H1 (cell line): ENCODE results near the gene SLC15A1. TPM values are rescaled to one million over a fixed set of nuclear protein-coding genes. Genes with fewer than 3 reads are reported as not detected.
A peak's percentile ranks its signal among the peaks of the same experiment; 100 is the strongest.

Experiments used
- CTCF ChIA-PET: fragments of 300-600 bp; sonication (Branson Sonifier 250); formaldehyde crosslinking; loops from one replicate; lab custom pipeline; 2021; ENCODE audit not compliant: partially characterized antibody; lab: Charles Lee
- POLR2A ChIA-PET: fragments of 300-600 bp; sonication (Branson Sonifier 250); formaldehyde crosslinking; loops from one replicate; lab custom pipeline; 2021; ENCODE audit warnings: inconsistent platforms; ENCODE audit not compliant: partially characterized antibody; lab: Charles Lee
- DNase-seq, 2 experiments: peaks; one replicate each; pipeline versions ENCODE4 v3.0.0 to v3.0.0-alpha.2; 2010 to 2022; ENCODE audit warnings: low spot score in 2 of 2, low read depth in 1 of 2, mixed read lengths in 1 of 2
- FAIRE-seq: peaks from 2 replicates; lab custom pipeline; 2011; peaks lifted over from hg19 to GRCh38; lab: Jason Lieb, UNC
- H2AFZ ChIP-seq: 2 replicates; pipeline ENCODE4 v1.8.1; 2012; ENCODE audit warnings: low read length, inconsistent platforms
- H2AK5ac ChIP-seq: 2 replicates; pipeline ENCODE4 v1.6.1; 2013; ENCODE audit warnings: low read depth, low read length
- H2BK120ac ChIP-seq: replicated peaks from 2 replicates; pipeline ENCODE3; 2013; ENCODE audit warnings: low read depth, low read length, inconsistent platforms
- H2BK12ac ChIP-seq: 2 replicates; pipeline ENCODE4 v1.6.1; 2013; ENCODE audit warnings: low read depth, low read length
- H2BK15ac ChIP-seq: 2 replicates; pipeline ENCODE4 v1.6.1; 2013; ENCODE audit warnings: low read length
- H2BK20ac ChIP-seq: 2 replicates; pipeline ENCODE4 v1.6.1; 2013; ENCODE audit warnings: low read length
- H2BK5ac ChIP-seq: 2 replicates; pipeline ENCODE4 v1.6.1; 2013; ENCODE audit warnings: low read depth, low read length
- H3K14ac ChIP-seq: 2 replicates; pipeline ENCODE4 v1.6.1; 2013; ENCODE audit warnings: inconsistent platforms; ENCODE audit not compliant: insufficient read length
- H3K18ac ChIP-seq: 2 replicates; pipeline ENCODE4 v1.6.1; 2013; ENCODE audit warnings: low read length; ENCODE audit errors: extremely low read depth
- H3K23ac ChIP-seq: 2 replicates; pipeline ENCODE4 v1.6.1; 2013; ENCODE audit warnings: inconsistent platforms; ENCODE audit not compliant: insufficient read length
- H3K23me2 ChIP-seq: 2 replicates; pipeline ENCODE4 v1.6.1; 2013; ENCODE audit warnings: low read depth, low read length
- H3K27ac ChIP-seq: 2 replicates; pipeline ENCODE4 v1.6.1; 2011; ENCODE audit warnings: low read depth, low read length, inconsistent platforms
- H3K27me3 ChIP-seq, 4 experiments: replicated peaks in 1 of 4; 1 replicate in 1 of 4; 2 replicates in 3 of 4; pipeline versions ENCODE4 v1.6.1 to v1.8.1; 2011 to 2013; ENCODE audit warnings: low read length in 3 of 4, mild to moderate bottlenecking in 3 of 4, inconsistent platforms in 2 of 4, mixed read lengths in 2 of 4, moderate library complexity in 1 of 4; ENCODE audit not compliant: control insufficient read depth in 3 of 4, insufficient read depth in 3 of 4; ENCODE audit errors: extremely low read depth in 1 of 4
- H3K36me3 ChIP-seq, 4 experiments: 2 replicates each; pipeline versions ENCODE4 v1.6.1 to v1.8.1; 2011 to 2013; ENCODE audit warnings: mild to moderate bottlenecking in 4 of 4, low read length in 3 of 4, moderate library complexity in 2 of 4, control low read depth in 1 of 4, inconsistent platforms in 1 of 4; ENCODE audit not compliant: insufficient read depth in 4 of 4, control insufficient read depth in 2 of 4
- H3K4ac ChIP-seq: replicated peaks from 2 replicates; pipeline ENCODE3; 2013; ENCODE audit warnings: low read length, low read depth, mixed read lengths, inconsistent platforms; ENCODE audit not compliant: insufficient read length
- H3K4me1 ChIP-seq, 4 experiments: replicated peaks in 1 of 4; 1 replicate in 1 of 4; 2 replicates in 3 of 4; pipeline versions ENCODE4 v1.6.1 to v1.8.1; 2011 to 2013; ENCODE audit warnings: low read length in 3 of 4, inconsistent platforms in 2 of 4, mixed read lengths in 1 of 4; ENCODE audit not compliant: insufficient read depth in 4 of 4, control insufficient read depth in 3 of 4
- H3K4me2 ChIP-seq, 2 experiments: 2 replicates each; pipeline versions ENCODE4 v1.6.1 to v1.8.1; 2011 to 2013; ENCODE audit warnings: low read depth in 2 of 2, low read length in 2 of 2, control low read depth in 1 of 2, inconsistent platforms in 1 of 2, mild to moderate bottlenecking in 1 of 2; ENCODE audit not compliant: insufficient read depth in 1 of 2
- H3K4me3 ChIP-seq, 4 experiments: fragments of 200-600, 300-600 bp in 1 of 4; sonication (generic), shearing (Covaris generic), sonication (Bioruptor Twin) in 1 of 4; 2 replicates each; pipeline versions ENCODE4 v1.5.1 to v1.8.1; 2011 to 2016; ENCODE audit warnings: low read length in 4 of 4, low read depth in 3 of 4, control low read depth in 2 of 4, inconsistent platforms in 2 of 4, mild to moderate bottlenecking in 2 of 4, mixed read lengths in 1 of 4, moderate library complexity in 1 of 4; ENCODE audit not compliant: insufficient read depth in 2 of 4; ENCODE audit errors: extremely low read depth in 1 of 4
- H3K56ac ChIP-seq: replicated peaks from 2 replicates; pipeline ENCODE3; 2013; ENCODE audit warnings: low read depth, mild to moderate bottlenecking, mixed read lengths, low read length, inconsistent platforms; ENCODE audit not compliant: insufficient read length
- H3K79me1 ChIP-seq: 2 replicates; pipeline ENCODE4 v1.6.1; 2013; ENCODE audit warnings: low read depth, low read length, control low read depth
- H3K79me2 ChIP-seq, 2 experiments: 2 replicates each; pipeline versions ENCODE4 v1.6.1 to v1.8.1; 2012 to 2013; ENCODE audit warnings: low read length in 2 of 2, mild to moderate bottlenecking in 2 of 2, inconsistent platforms in 1 of 2; ENCODE audit not compliant: insufficient read depth in 2 of 2, control insufficient read depth in 1 of 2
- H3K9ac ChIP-seq, 4 experiments: replicated peaks in 1 of 4; 1 replicate in 1 of 4; 2 replicates in 3 of 4; pipeline versions ENCODE4 v1.6.1 to v1.8.1; 2011 to 2013; ENCODE audit warnings: low read depth in 3 of 4, low read length in 3 of 4, control low read depth in 2 of 4, mild to moderate bottlenecking in 2 of 4, moderate library complexity in 2 of 4, inconsistent platforms in 1 of 4; ENCODE audit errors: extremely low read depth in 1 of 4
- H3K9me3 ChIP-seq, 2 experiments: 2 replicates each; pipeline versions ENCODE4 v1.6.1 to v1.8.1; 2012 to 2013; ENCODE audit warnings: mild to moderate bottlenecking in 2 of 2, moderate library complexity in 2 of 2, control low read depth in 1 of 2, inconsistent platforms in 1 of 2, low read depth in 1 of 2, low read length in 1 of 2, mixed read lengths in 1 of 2; ENCODE audit not compliant: insufficient read depth in 2 of 2
- H4K20me1 ChIP-seq, 2 experiments: replicated peaks in 1 of 2; 2 replicates each; pipeline versions ENCODE3 to v1.8.1; 2011 to 2013; ENCODE audit warnings: inconsistent platforms in 2 of 2, low read length in 2 of 2, mild to moderate bottlenecking in 1 of 2; ENCODE audit not compliant: insufficient read depth in 2 of 2, control insufficient read depth in 1 of 2
- H4K5ac ChIP-seq: 2 replicates; pipeline ENCODE4 v1.6.1; 2013; ENCODE audit warnings: low read length, low read depth, mixed read lengths, inconsistent platforms; ENCODE audit not compliant: insufficient read length
- H4K8ac ChIP-seq: 2 replicates; pipeline ENCODE4 v1.8.0; 2013; ENCODE audit warnings: mild to moderate bottlenecking, moderate library complexity, low read length, inconsistent platforms; ENCODE audit not compliant: insufficient read depth; ENCODE audit errors: extremely low read depth
- H4K91ac ChIP-seq: replicated peaks from 2 replicates; pipeline ENCODE3; 2013; ENCODE audit warnings: low read length, mixed read lengths, inconsistent platforms; ENCODE audit not compliant: insufficient read length
- GTF2F1 ChIP-seq: IDR thresholded peaks from 2 replicates; pipeline ENCODE4 v1.6.1; 2012; ENCODE audit warnings: low read depth, low read length, improper control_type of control experiment, borderline replicate concordance
- POU5F1 ChIP-seq: IDR thresholded peaks from 2 replicates; pipeline ENCODE4 v1.6.1; 2011; ENCODE audit warnings: low read depth, mild to moderate bottlenecking, low read length, moderate library complexity
- SIX5 ChIP-seq: IDR thresholded peaks from 2 replicates; pipeline ENCODE4 v1.6.1; 2011; ENCODE audit warnings: mild to moderate bottlenecking, low read depth, low read length
- WGBS, 2 experiments: shearing (Covaris generic) in 1 of 2; methylation state at CpG; one replicate each; pipeline versions ENCODE4 v1.1.6 to v1.1.7; 2013 to 2015; ENCODE audit warnings: low lambda C conversion rate in 2 of 2, mixed read lengths in 2 of 2, inconsistent platforms in 1 of 2, low coverage in 1 of 2, missing lambda C conversion rate in 1 of 2; ENCODE audit not compliant: insufficient replicate concordance in 2 of 2, insufficient coverage in 1 of 2, insufficient read length in 1 of 2; ENCODE audit errors: extremely low coverage in 1 of 2, missing lambda C conversion rate in 1 of 2; 5-methylcytosine and 5-hydroxymethylcytosine counted together
- polyA plus RNA-seq, 7 experiments: library from polyadenylated mRNA; depleted of rRNA in 3 of 7; stranded (reverse) in 5 of 7; unstranded in 2 of 7; fragments of >200 nt in 5 of 7; fragments of 200-250 nt in 2 of 7; gene quantifications; 1 replicate in 5 of 7; 2 replicates in 1 of 7; 4 replicates in 1 of 7; pipeline versions ENCODE4 v1.2.1 to v1.2.3, GENCODE V29; 2011 to 2013; ENCODE audit warnings: missing spikeins in 2 of 7, mixed read lengths in 2 of 7
- total RNA-seq: library from RNA; stranded (reverse); fragmentation: NEBNext Ultra II Directional; extraction: Animal tissue kit (Norgen Biotek cat#: 25700); gene quantifications from 2 replicates; pipeline ENCODE4 v1.2.1, GENCODE V29; 2021
- TF ChIP-seq, protein P1 (sequence below): IDR thresholded peaks from 2 replicates; pipeline ENCODE4 v1.6.1; 2012; ENCODE audit warnings: inconsistent platforms

Gene SLC15A1
- total and polyA plus RNA-seq, 2 of the 8 experiments (the other 6 are each of a cell fraction or from before 2014, with no cell fraction given) = 1.3 to 2.4 TPM

GRCh38 chr13:98741741-98742435, 10.6 kb downstream of the SLC15A1 start:
- FAIRE-seq (no peak), DNase-seq (no peak)
- no peaks in the 10 kb centered on the region for H3K23me2 ChIP-seq
- WGBS, 2 experiments = 90% methylated on average over 14 of the region's 14 CpGs; no CpG with 5 or more reads in 1 of the 2 experiments
- no peak overlapping the region for H2BK15ac ChIP-seq
- H2AK5ac ChIP-seq = 0 out of 2 replicates have a peak overlapping the region, but pooled peaks have one; percentile 93
- CTCF ChIA-PET = interaction anchor here (0.6 to 2.0 kb wide), 5 partner anchors 10 to 209 kb away, joined by 3 to 5 read pairs (median 4); partner anchors contain the start of gene SLC15A1
- H2BK5ac ChIP-seq = 0 out of 2 replicates have a peak overlapping the region, but pooled peaks have one; percentile 60
- H3K36me3 ChIP-seq = peaks cover 0 to 4% (median 0%) of the 10 kb centered on the region in 4 experiments; a peak in 1 of 8 replicates
- no peak overlapping the region for H3K4me3 ChIP-seq
- no peak overlapping the region for H3K4ac ChIP-seq
- no peak overlapping the region for H3K9ac ChIP-seq
- H3K79me1 ChIP-seq = no peaks in the 10 kb centered on the region
- TF ChIP-seq GTF2F1 (no peak), POU5F1 (no peak), SIX5 (no peak)
- TF ChIP-seq, protein P1, sequence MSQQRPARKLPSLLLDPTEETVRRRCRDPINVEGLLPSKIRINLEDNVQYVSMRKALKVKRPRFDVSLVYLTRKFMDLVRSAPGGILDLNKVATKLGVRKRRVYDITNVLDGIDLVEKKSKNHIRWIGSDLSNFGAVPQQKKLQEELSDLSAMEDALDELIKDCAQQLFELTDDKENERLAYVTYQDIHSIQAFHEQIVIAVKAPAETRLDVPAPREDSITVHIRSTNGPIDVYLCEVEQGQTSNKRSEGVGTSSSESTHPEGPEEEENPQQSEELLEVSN = peak; percentile 47
- POLR2A ChIA-PET = interaction anchor here (1.0 to 1.3 kb wide), 2 partner anchors 10 to 14 kb away, joined by 3 to 8 read pairs; partner anchors contain the start of gene SLC15A1
- H3K4me1 ChIP-seq = no peaks in the 10 kb centered on the region
- H2BK12ac ChIP-seq = peak overlapping the region; percentile 60; the same call in 1 of the 2 replicates
- H4K5ac ChIP-seq = no peak overlapping the region
- H3K23ac ChIP-seq = no peak overlapping the region
- H3K56ac ChIP-seq = no peak overlapping the region
- no peak overlapping the region for H3K4me2 ChIP-seq
- no peak overlapping the region for H2BK120ac ChIP-seq
- no peaks in the 10 kb centered on the region for H4K20me1 ChIP-seq
- H3K18ac ChIP-seq = no peak overlapping the region
- no peaks in the 10 kb centered on the region for H3K79me2 ChIP-seq
- H3K27me3 ChIP-seq = no peaks in the 10 kb centered on the region
- H3K14ac ChIP-seq = no peak overlapping the region
- H2AFZ ChIP-seq = no peak overlapping the region
- no peak overlapping the region for H4K91ac ChIP-seq
- H3K27ac ChIP-seq = no peak overlapping the region
- H3K9me3 ChIP-seq = peaks cover 23 to 25% of the 10 kb centered on the region in 2 experiments
- H4K8ac ChIP-seq = no peak overlapping the region
- no peak overlapping the region for H2BK20ac ChIP-seq
